BLaER1 treated with 17β-estradiol and CSF1 and Interleukin-3, amounts not matched to agents 10 nM and 100 nM (cell line): ENCODE results near the gene GPR34.
"Not testable (repeated sequence)": the region's sequence is repeated elsewhere in the genome, so short reads cannot be mapped to it uniquely, and the experiment has no call there.

ENCODE experiments used
- H3K27ac ChIP-seq, 11 experiments: shearing (Covaris generic); formaldehyde crosslinking; 2 replicates each; pipeline ENCODE4 v1.8.1; 2022
- H3K27me3 ChIP-seq, 11 experiments: shearing (Covaris generic); formaldehyde crosslinking; 2 replicates each; pipeline ENCODE4 v1.8.1; 2022
- H3K36me3 ChIP-seq, 11 experiments: shearing (Covaris generic); formaldehyde crosslinking; 2 replicates each; pipeline ENCODE4 v1.8.1; 2022
- H3K4me1 ChIP-seq, 10 experiments: shearing (Covaris generic); formaldehyde crosslinking; 2 replicates each; pipeline ENCODE4 v1.8.1; 2022
- H3K4me2 ChIP-seq, 11 experiments: shearing (Covaris generic); formaldehyde crosslinking; 2 replicates each; pipeline ENCODE4 v1.8.1; 2022
- H3K4me3 ChIP-seq, 10 experiments: shearing (Covaris generic); formaldehyde crosslinking; 2 replicates each; pipeline ENCODE4 v1.8.1; 2022
- H3K9ac ChIP-seq, 11 experiments: shearing (Covaris generic); formaldehyde crosslinking; 2 replicates each; pipeline ENCODE4 v1.8.1; 2022
- H3K9me3 ChIP-seq, 11 experiments: shearing (Covaris generic); formaldehyde crosslinking; replicated peaks in 1 of 11; 2 replicates each; pipeline ENCODE4 v1.8.1; 2022
- H4K20me1 ChIP-seq, 11 experiments: shearing (Covaris generic); formaldehyde crosslinking; 2 replicates each; pipeline ENCODE4 v1.8.1; 2022
- Cebpa-rat ChIP-seq, 11 experiments: shearing (Covaris generic); IDR thresholded peaks; 2 replicates each; pipeline ENCODE4 v1.8.1; 2022

The GPR34 gene

GRCh38 chrX:41705680-41706374 lies 17.1 kb downstream of the GPR34 start:
- peak overlapping the region in 6 of 10 experiments; percentile 4 to 31 (median 27); a peak in 6 of 20 replicates for H3K4me3 ChIP-seq
- peak overlapping the region; percentile 52 to 84 (median 71) for H3K4me2 ChIP-seq
- peak overlapping the region; percentile 70 to 89 (median 81) for H3K27ac ChIP-seq
- peak overlapping the region; percentile 43 to 74 (median 69); a peak in 21 of 22 replicates for H3K9ac ChIP-seq
- H4K20me1 ChIP-seq = peaks cover 0 to 3% (median 0%) of the 10 kb centered on the region in 11 experiments; a peak in 3 of 22 replicates
- peaks cover 83 to 100% (median 96%) of the 10 kb centered on the region in 11 experiments for H3K27me3 ChIP-seq
- H3K36me3 ChIP-seq = no peaks in the 10 kb centered on the region
- no peaks in the 10 kb centered on the region for H3K9me3 ChIP-seq
- TF ChIP-seq Cebpa-rat (IDR thresholded peaks at IDR 0.05) = peak in 4 of 11 experiments; percentile 28 to 66 (median 41); a peak in 2 of 22 replicates
- H3K4me1 ChIP-seq = peaks cover 21 to 62% (median 33%) of the 10 kb centered on the region in 10 experiments

DNA sequence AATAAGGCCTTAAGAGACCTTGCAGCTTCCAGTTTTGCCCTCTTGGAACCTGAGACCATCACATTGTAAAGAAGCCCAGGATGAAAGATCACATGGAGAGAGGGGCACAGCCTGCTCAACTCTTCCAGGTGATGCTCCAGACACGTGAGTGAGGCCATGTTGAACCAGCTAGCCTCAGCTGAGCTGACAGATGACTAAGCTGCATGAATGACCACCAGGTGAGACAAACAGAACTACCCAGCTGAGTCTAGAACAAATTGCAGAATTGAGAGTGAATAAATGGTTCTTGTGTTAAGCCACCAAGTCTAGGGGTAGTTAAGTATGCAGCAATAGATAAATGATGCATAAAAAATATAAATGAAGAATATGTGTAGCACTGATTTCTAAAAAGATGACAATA lies 18.4 kb downstream of the GPR34 start:
- Histone ChIP-seq H3K36me3 (no peaks in the 10 kb centered on the region), H4K20me1 (peaks cover 0 to 3% (median 0%) of the 10 kb centered on the region in 11 experiments; a peak in 3 of 22 replicates), H3K4me2 (peak overlapping the region in 9 of 11 experiments; percentile 51 to 84 (median 69); a peak in 15 of 22 replicates), H3K4me3 (no peak overlapping the region), H3K9me3 (no peaks in the 10 kb centered on the region), H3K4me1 (peaks cover 21 to 62% (median 33%) of the 10 kb centered on the region in 10 experiments), H3K9ac (no peak overlapping the region; a peak in 2 of 22 replicates), H3K27ac (peak overlapping the region in 9 of 11 experiments; percentile 70 to 89 (median 82); a peak in 17 of 22 replicates), H3K27me3 (peaks cover 85 to 100% (median 99%) of the 10 kb centered on the region in 11 experiments)
- TF ChIP-seq Cebpa-rat (IDR thresholded peaks at IDR 0.05) = no peak

- peaks cover 0 to 3% (median 0%) of the 10 kb centered on the region in 11 experiments; a peak in 3 of 22 replicates for H4K20me1 ChIP-seq
- no peak overlapping the region for H3K4me3 ChIP-seq
- no peak for TF ChIP-seq Cebpa-rat (IDR thresholded peaks at IDR 0.05)
- no peak overlapping the region for H3K9ac ChIP-seq
- H3K27ac ChIP-seq = no peak overlapping the region
- no peaks in the 10 kb centered on the region for H3K9me3 ChIP-seq
- no peaks in the 10 kb centered on the region for H3K36me3 ChIP-seq
- peak overlapping the region in 2 of 11 experiments; percentile 29 to 84; a peak in 2 of 22 replicates for H3K4me2 ChIP-seq
- peaks cover 21 to 55% (median 33%) of the 10 kb centered on the region in 10 experiments for H3K4me1 ChIP-seq
- peaks cover 85 to 100% (median 99%) of the 10 kb centered on the region in 11 experiments for H3K27me3 ChIP-seq
These were observed 19.7 kb downstream of the GPR34 start for GRCh38 chrX:41708486-41708885.

DNA sequence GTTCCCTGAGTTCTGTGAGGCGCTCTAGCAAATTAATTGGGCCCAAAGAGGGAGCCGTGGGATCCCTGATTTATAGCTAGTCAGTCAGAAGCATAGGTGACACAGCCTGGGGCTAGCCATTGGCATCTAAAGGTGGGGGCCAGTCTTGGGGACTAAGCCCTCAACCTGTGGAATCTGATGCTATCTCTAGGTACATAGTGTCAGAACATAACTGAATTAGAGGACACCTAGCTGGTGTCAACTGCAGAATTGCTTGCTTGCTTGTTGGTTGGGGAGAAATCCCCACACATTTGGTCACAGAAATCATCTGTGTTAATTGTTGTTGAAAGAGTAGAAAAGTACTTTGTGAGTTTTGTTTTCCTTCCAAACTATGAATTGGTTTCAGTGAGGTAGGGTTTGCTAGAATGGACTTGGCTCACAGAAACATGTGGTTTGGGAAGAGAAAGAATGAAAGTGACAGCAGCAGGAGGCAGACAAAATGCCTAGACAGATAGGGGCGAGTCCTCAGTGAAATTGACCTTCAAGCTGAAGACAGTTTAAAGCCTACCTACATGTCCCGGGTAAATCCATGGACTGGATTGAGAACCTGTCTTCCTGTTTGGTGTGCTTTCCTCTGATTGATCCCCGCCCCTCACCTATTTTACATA lies 22.4 kb downstream of the GPR34 start:
- no peak overlapping the region for H3K4me3 ChIP-seq
- no peaks in the 10 kb centered on the region; a peak in 1 of 22 replicates for H4K20me1 ChIP-seq
- H3K4me1 ChIP-seq = peaks cover 6 to 31% (median 14%) of the 10 kb centered on the region in 10 experiments
- H3K9me3 ChIP-seq = peaks cover 0 to 17% (median 0%) of the 10 kb centered on the region in 11 experiments; a peak in 7 of 22 replicates
- H3K9ac ChIP-seq = no peak overlapping the region
- peaks cover 95 to 100% (median 100%) of the 10 kb centered on the region in 11 experiments for H3K27me3 ChIP-seq
- H3K36me3 ChIP-seq = no peaks in the 10 kb centered on the region
- TF ChIP-seq Cebpa-rat (IDR thresholded peaks at IDR 0.05) = no peak
- H3K4me2 ChIP-seq = no peak overlapping the region
- no peak overlapping the region for H3K27ac ChIP-seq

- H3K27ac ChIP-seq = peak overlapping the region in 5 of 11 experiments; percentile 28 to 52 (median 47); a peak in 8 of 22 replicates
These were observed 27.4 kb downstream of the GPR34 start for GRCh38 chrX:41716222-41716621.

DNA sequence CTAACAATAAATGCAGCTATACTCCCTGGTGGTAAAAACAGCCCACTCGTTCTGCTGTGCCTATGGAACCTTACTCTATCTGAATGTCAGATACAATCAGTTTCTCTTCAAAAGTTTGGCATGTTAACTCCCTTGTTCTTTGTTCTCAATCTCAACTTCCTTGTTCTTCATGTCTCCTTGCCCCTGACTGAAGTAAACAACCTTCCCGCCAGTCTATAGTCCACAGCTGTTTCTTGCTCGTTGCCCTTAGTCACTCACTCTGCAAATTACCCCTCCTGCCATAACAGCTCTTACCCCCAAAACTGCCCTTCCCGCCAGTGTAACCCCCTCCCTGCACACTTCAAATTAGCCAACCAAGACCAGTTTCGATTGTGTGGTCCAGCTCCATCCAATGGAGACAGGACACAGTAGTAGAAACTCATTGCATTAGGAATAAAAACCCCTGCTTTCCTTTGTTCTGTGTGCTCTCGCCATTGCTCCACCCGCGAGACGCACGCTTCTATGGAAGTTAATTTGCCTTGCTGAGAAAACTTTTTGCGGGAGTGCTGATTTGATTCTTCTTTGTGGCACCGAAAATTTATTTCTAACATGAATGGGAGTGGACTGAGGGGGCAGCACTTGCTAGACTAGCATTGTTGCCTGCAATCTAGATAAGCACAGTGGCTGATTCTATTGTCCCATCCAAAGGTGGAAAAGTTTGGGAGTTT lies 28.1 kb downstream of the GPR34 start:
- peaks cover 94 to 100% (median 100%) of the 10 kb centered on the region in 11 experiments for H3K27me3 ChIP-seq
- H4K20me1 ChIP-seq = peaks cover 0 to 4% (median 0%) of the 10 kb centered on the region in 11 experiments; a peak in 2 of 22 replicates
- H3K36me3 ChIP-seq = peaks cover 0 to 23% (median 8%) of the 10 kb centered on the region in 11 experiments; a peak in 9 of 22 replicates
- H3K4me2 ChIP-seq = no peak overlapping the region
- no peak overlapping the region for H3K4me3 ChIP-seq
- H3K9ac ChIP-seq = no peak overlapping the region
- H3K9me3 ChIP-seq = peaks cover 31 to 74% (median 36%) of the 10 kb centered on the region in 11 experiments
- H3K4me1 ChIP-seq = peaks cover 8 to 13% (median 13%) of the 10 kb centered on the region in 10 experiments; a peak in 18 of 20 replicates
- no peak for TF ChIP-seq Cebpa-rat (IDR thresholded peaks at IDR 0.05)
- peak overlapping the region in 5 of 11 experiments; percentile 28 to 52 (median 47); a peak in 8 of 22 replicates for H3K27ac ChIP-seq

More at GRCh38 chrX:41716222-41716621, 27.4 kb downstream of the GPR34 start:
- H3K9me3 ChIP-seq = peaks cover 31 to 68% (median 36%) of the 10 kb centered on the region in 11 experiments
- H3K27me3 ChIP-seq = peaks cover 94 to 100% (median 100%) of the 10 kb centered on the region in 11 experiments
- H3K4me1 ChIP-seq = peaks cover 8 to 13% (median 13%) of the 10 kb centered on the region in 10 experiments; a peak in 18 of 20 replicates
- H3K36me3 ChIP-seq = peaks cover 0 to 23% (median 8%) of the 10 kb centered on the region in 11 experiments; a peak in 9 of 22 replicates
- H3K4me2 ChIP-seq = no peak overlapping the region
- TF ChIP-seq Cebpa-rat (IDR thresholded peaks at IDR 0.05) = no peak
- no peak overlapping the region for H3K4me3 ChIP-seq
- H4K20me1 ChIP-seq = peaks cover 0 to 4% (median 0%) of the 10 kb centered on the region in 11 experiments; a peak in 2 of 22 replicates
- no peak overlapping the region for H3K9ac ChIP-seq

DNA sequence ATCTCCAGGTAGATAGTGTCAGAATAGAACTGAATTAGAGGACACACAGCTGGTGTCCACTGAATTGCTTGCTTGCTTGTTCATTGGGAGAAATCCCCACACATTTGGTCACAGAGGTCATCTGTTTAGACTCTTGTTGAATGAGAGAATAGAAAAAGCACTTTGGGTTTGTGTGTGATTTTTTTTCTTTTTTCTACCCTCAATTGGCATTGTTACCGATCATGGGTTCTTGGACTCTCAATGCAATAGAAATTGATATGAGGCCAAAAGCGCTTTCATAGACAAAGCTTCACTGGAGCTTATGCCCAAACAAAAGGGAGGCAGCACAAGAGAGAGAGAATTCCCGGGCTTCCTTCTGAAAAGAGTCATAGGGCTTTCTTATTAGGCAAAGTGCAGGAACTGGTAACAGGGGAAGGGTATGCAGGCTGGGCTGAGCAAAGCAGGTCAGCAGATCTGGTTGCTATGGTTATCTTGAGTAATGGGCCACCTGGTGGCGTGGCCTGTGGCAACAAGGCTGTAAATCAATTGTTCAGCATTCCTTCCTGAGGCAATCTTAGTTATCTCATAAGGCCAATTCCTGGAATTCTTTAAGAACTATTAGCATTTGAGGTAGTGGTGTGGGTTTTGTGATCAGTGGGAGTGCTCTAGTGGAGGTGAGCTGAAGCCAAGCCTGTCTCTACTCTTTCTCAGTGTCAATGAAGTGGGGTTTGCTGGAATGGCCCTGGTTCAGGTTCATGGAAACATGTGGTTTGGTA lies 29.9 kb downstream of the GPR34 start:
- H3K4me2 ChIP-seq = no peak overlapping the region
- H3K27ac ChIP-seq = no peak overlapping the region
- H3K27me3 ChIP-seq = peaks cover 94 to 100% (median 100%) of the 10 kb centered on the region in 11 experiments
- H4K20me1 ChIP-seq = peaks cover 0 to 4% (median 0%) of the 10 kb centered on the region in 11 experiments; a peak in 2 of 22 replicates
- TF ChIP-seq Cebpa-rat (IDR thresholded peaks at IDR 0.05) = no peak
- H3K9me3 ChIP-seq = peaks cover 31 to 74% (median 36%) of the 10 kb centered on the region in 11 experiments
- peaks cover 0 to 23% (median 8%) of the 10 kb centered on the region in 11 experiments; a peak in 9 of 22 replicates for H3K36me3 ChIP-seq
- peaks cover 13 to 25% (median 17%) of the 10 kb centered on the region in 10 experiments; a peak in 19 of 20 replicates for H3K4me1 ChIP-seq
- no peak overlapping the region for H3K9ac ChIP-seq
- peak overlapping the region in 3 of 10 experiments; percentile 2 to 16 (median 11); a peak in 2 of 20 replicates for H3K4me3 ChIP-seq

DNA sequence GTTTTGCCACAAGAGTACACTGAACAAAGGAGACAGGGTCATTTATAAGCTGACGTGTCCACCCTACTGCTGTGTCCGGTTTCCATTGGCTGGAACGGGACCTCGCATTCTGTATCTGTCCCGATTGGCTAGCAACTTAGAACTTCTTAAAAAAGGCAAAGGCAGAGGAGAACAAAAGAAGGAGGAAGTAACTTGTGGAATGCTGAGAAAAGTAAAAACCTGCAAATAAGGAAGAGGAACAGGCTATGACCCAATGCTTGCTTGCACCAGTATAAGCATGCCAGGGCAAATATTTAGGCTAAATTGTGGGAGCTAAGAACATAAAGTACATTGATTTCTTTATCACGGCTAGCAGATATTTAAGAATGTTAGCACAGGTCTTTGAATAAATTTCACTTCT lies 30.8 kb downstream of the GPR34 start:
- not testable (repeated sequence) for H3K4me3 ChIP-seq, H4K20me1 ChIP-seq, H3K9ac ChIP-seq
- peak overlapping the region in 5 of 11 experiments; percentile 7 to 43 (median 17); a peak in 3 of 22 replicates for H3K27ac ChIP-seq
- H3K4me1 ChIP-seq = peaks cover 18 to 33% (median 25%) of the 10 kb centered on the region in 10 experiments
- peak overlapping the region in 4 of 11 experiments; percentile 46 to 68 (median 62); a peak in 7 of 22 replicates for H3K4me2 ChIP-seq
- peaks cover 94 to 100% (median 100%) of the 10 kb centered on the region in 11 experiments for H3K27me3 ChIP-seq
- peaks cover 31 to 70% (median 36%) of the 10 kb centered on the region in 11 experiments for H3K9me3 ChIP-seq
- peaks cover 0 to 23% (median 8%) of the 10 kb centered on the region in 11 experiments; a peak in 9 of 22 replicates for H3K36me3 ChIP-seq
